HG03175 (cell line): ENCODE results near the gene BTBD6.
"Not testable (repeated sequence)": the region's sequence is repeated elsewhere in the genome, so short reads cannot be mapped to it uniquely, and the experiment has no call there.

Experiments
- ATAC-seq: cut with Tn5 transposase; IDR thresholded peaks from one replicate; pipeline ENCODE4 v1.9.1; 2021; ENCODE audit warnings: mild to moderate bottlenecking, moderate library complexity; ENCODE audit not compliant: unreplicated experiment

The BTBD6 gene

DNA sequence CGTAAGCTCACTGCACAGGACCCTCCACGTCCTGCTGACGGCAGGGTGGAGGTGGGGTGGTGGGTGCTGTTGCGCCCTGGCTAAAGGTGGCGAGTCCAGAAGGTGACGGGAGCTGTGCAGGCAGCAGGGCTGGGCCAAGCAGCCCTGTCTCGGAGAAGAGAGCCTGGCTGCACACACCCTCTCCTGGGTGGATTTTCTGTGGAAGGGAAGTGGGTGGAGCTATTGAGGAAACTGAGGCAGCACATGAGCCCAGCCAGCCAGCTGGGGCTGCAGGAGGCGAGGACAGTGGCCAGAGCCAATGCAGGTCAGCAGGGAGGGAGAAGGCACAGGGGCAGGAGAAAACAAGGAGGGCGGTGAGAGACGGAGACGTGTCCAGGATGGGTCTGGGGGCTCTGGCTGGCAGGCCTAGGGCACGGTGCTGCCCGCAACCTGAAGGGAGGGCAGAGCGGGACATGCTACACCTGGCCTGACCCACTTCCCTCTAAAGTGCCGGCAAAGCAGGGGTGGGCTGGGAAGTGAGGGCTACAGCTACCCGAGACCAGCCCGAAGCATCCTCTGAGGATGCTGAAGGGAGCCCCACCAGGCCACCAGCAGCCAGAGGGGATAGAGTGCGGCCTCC, 20.5 kb downstream of the BTBD6 start:
- ATAC-seq: no peak

- no peak for ATAC-seq
These were observed 21.1 kb downstream of the BTBD6 start for GRCh38 chr14:105269405-105269804.

DNA sequence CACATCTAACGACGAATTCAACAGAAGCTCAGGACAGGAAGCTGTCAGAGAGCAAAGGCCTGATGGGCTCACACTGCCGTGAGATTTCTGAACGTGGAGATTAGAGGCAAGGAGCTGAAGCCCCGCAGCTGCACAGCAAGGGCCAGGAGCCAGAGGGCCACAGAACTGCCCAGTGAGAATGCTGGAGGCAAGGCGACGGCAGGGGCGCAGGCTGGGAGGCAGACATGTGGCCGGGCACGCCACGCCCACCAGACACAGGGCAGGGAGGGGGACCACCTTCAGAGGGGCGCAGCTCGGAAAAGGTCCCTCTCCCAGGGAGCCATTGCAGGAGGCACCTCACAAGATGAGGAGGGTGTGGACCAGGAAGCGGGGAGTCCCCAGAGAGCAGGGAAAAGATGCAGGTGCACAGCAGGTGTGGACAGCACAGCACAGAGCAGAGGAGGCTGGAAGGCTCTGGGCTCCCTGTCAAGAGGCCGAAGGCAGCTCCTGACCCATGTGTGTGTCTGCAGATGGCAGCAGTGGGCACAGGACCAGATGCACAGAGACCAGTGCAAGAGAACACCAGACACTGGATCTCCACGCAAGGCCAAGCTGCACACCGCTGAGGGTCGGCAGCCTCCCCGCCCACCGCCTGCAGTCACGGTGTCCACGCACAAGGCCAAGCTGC, 23.0 kb downstream of the BTBD6 start:
- no peak for ATAC-seq

DNA sequence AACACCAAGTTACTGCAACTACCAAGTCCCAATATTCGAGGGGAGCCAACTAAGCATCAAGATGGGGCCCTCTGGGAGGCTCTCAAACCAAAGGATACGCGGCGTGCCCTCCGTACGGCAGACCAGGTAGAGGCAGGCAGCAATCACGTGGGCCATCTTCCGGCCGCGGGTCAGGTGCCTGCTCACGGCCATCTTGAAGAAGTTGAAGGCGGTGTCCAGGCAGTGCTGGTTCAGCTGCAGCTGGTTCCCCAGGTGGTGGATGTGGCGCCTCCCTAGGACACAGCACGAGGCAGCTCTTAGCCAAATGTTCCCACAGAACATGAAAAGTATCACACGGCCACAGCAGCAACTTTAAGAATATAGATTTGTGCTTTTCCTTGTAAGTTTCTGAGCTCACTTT, 24.3 kb downstream of the BTBD6 start:
- no peak for ATAC-seq

DNA sequence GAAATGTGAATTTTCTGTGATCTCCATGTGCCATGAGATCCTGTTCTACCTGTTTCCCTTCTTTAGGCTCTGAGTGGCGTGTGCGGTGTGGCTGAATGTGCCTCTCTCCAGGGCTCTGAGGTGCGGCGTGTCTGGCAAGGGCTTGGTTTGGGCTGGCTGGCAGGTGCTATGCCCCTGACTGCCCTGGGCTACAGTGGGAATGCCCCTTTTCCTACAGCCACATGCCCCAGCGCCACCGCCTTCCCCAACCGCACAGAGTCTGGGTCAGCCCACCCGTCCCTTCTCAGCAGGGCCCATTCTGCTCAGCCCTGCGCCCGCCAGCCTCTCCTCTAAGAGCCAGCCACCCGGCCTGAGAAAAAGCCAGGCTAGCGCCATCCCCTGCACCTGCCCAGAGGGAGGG, 24.7 kb downstream of the BTBD6 start:
- ATAC-seq: no peak

- no peak for ATAC-seq
These were observed 26.3 kb downstream of the BTBD6 start for GRCh38 chr14:105274637-105275036.

DNA sequence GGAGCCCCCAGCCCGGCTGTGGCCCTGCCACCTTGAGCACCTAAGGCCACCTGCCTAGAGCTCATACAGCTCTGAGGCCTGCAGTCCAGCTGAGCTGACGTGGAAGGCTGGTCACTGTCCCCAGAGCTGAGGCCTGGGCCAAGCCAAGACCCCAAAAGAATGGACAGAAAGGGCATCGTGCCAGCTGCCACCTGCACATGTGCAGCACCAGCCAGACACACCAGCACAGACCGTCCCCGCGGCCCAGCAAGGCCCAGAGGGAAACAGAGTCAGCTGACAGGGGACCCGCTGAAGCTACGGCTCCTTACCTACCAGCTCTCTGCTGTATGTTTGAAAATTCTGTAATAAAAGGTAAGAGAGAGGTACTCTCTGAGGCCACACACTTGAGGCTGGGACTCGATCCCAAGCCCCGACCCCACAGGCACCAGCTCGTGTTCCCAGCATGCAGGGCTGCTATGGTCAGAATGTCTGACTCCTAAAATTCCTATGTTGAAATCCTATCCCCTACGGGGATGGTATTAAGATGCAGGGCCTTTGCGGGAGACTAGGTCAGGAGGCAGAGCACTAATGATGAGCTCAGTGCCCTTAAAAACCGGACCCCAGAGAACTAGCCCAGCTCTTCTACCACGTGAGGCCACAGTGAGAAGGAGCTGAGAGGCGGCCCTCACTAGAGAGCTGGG, 27.1 kb downstream of the BTBD6 start:
- no peak for ATAC-seq

DNA sequence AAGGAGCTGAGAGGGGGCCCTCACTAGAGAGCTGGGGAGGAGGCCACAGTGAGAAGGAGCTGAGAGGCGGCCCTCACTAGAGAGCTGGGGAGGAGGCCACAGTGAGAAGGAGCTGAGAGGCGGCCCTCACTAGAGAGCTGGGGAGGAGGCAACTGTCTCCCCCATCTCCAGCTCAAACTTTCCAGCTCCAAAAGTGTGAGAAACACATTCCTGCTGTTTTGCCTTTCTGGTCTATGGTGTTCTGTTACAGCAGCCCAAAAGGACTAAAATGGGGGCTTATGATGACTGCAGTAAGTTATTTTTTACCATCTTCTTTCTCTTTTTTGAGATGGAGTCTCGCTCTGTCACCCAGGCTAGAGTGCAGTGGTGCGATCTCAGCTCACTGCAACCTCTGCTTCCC, 29.1 kb downstream of the BTBD6 start:
- not testable (repeated sequence) for ATAC-seq

DNA sequence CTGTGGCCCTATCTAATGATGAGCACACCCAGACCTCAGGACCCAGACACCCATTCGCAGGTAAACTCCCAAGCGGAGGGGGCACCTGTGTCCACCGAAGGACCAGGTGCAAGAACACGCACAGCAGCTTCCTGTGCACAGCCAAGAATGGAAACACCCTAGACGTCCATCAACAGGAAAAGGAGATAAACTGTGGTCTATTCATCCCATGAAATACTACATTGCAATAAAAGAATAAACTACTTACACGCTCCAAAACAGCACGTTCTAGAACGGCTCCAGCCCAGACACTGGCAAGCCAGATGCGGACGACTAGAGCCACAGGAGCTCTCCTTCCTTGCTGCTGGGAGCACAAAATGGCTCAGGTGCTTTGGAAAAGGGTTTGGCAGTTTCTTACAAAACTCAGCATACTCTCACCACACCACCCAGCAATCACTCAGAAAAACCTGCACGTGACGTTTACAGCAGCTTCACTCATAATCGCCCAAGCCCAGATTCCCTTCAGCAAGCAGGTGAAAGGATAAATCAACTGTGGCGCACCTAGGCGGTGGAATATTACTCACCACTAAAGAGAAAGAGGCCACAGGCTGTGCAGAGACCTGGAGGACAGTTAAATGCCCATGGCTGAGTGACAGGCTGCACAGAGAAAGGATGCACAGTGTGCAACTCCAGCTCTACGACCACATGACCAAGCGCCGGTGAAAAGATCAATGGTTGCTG, 31.5 kb downstream of the BTBD6 start:
- ATAC-seq: no peak

DNA sequence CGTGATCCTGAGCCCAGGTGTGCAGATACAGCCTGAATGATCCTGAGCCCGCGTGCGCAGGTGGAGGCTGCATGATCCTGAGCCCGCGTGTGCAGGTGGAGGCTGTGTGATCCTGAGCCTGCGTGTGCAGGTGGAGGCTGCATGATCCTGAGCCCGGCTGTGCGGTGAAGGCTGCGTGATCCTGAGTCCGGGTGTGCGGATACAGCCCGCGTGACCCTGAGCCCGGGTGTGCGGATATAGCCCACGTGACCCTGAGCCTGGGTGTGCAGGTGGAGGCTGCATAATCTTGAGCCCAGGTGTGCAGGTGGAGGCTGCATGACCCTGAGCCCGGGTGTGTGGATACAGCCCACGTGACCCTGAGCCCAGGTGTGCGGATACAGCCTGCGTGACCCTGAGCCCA, 32.2 kb downstream of the BTBD6 start:
- ATAC-seq: no peak

GRCh38 chr14:105281371-105282097, 33.2 kb downstream of the BTBD6 start:
- ATAC-seq: no peak

DNA sequence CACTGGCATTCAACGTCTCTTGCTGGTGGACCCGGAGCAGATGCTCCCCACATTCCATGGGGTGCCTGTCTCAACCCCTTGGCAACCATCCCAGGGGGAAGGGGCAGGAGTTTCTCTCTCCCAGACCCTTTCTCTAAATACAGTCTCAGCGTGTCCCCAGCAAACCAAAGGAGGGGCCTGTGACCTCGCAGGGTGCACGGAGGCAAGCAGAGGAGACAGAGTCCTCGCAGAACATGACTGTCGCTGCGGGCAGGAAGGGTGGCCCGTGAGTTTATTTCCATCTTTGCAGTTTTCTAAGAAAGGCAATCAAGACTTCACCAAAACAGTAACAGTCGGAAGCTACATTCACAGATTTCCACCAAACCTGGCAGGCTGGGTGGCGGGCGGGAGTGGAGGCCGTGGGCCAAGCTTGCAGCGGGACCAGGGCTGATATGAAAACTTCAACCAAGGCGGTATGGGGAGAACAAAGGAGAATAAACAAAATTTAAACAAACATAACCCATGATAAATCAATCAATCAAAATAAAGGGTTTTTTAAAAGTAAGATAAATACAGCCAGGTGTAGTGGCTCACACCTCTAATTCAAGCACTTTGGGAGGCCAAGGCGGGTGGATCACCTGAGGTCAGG, 33.9 kb downstream of the BTBD6 start:
- no peak for ATAC-seq

- no peak for ATAC-seq
These were observed 34.7 kb downstream of the BTBD6 start for GRCh38 chr14:105283028-105283427.

GRCh38 chr14:105283899-105284298, 35.6 kb downstream of the BTBD6 start:
- ATAC-seq: no peak

DNA sequence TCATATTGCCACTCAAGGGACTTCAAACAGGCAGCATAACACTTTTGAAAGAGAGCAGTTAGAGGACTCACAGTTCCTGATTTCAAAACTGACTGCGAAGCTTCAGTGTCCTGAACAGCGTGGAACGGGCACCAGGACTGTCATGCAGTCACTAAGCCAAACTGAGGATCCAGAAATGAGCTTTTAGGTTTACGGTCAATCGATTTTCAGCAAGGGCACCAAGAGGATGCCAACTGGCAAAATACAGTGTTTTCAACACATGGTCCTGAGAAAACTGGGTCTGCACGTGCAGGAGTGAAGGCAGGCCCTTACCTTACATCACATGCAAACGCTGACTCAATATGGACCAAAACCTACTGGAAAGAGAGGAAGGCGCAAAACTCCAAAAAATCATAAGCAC, 36.8 kb downstream of the BTBD6 start:
- no peak for ATAC-seq

- ATAC-seq: no peak
These were observed 38.4 kb downstream of the BTBD6 start for GRCh38 chr14:105286759-105287144.

DNA sequence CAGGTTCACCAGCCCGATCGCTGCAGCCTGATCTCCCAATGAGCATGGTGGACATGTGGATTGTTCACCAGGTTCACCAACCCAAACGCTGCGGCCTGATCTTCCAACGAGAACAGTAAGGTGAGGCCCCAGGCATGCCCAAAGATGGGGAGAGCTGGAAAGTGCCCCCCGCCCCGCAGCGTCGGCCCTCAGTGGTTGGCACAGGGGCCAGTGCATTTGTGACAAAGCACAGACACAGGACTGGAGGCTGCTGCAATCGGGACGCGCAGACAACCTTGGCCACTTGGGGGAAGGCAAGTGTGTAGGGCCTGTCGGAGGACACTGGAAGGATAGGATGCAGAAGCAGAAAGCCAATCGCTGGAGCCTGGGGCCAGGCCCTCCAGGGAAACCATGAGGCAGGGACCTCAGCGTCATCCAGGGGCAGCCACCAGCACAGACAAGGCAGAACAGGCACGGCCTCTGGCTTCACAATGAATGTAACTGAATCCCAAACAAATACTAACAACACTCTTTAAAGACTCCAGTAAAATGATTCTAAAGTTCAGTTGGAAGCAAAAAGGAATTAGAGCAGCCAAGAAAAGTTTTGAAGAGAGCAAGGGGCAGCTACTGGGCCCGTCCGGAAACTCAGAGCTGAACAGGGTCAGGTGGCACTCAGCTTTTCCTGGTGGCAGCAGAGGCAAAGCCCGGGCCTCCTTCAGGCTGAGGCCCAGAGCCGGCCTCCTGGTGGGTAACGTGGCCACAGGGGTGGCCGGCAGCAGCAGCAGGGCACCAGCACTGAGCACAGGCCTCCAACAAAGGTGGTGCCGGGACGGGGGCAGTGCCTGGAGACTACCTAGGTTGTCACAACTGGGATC, 39.1 kb downstream of the BTBD6 start:
- ATAC-seq: no peak

DNA sequence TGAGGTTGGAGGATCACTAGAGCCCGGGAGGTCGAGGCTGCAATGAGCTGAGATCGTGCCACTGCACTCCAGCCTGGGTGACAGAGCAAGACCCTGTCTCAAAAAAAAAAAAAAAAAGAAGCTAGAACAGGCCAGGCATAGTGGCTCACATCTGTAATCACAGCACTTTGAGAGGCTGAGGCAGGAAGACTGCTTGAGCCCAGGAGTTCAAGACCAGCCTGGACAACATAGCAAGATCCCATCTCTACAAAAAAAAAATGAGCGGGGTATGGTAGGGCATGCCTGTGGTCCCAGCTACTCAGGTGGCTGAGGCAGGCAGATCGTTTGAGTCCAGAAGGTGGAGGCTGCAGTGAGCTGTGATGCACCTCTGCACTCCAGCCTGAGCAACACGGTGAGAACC, 40.6 kb downstream of the BTBD6 start:
- not testable (repeated sequence) for ATAC-seq

- ATAC-seq: peak; percentile 43
These were observed 42.5 kb downstream of the BTBD6 start for GRCh38 chr14:105290621-105291346.
